HEK293 (cell line): ENCODE data around the gene TAF5L.

Source experiments
- BCL11A ChIP-seq: fragments of 450-650 bp; formaldehyde crosslinking; IDR thresholded peaks from 2 replicates; pipeline ENCODE4 v1.5.1; 2016; ENCODE audit warnings: low read depth, missing biosample characterization, missing genetic modification characterization
- CTCF ChIP-seq: fragments of 450-650 bp; formaldehyde crosslinking; IDR thresholded peaks from 2 replicates; pipeline ENCODE4 v1.5.1; 2016; ENCODE audit warnings: missing biosample characterization, missing genetic modification characterization
- GFI1B ChIP-seq: fragments of 450-650 bp; formaldehyde crosslinking; IDR thresholded peaks from 2 replicates; pipeline ENCODE4 v1.5.1; 2016; ENCODE audit warnings: missing biosample characterization, missing genetic modification characterization
- KLF1 ChIP-seq: fragments of 450-650 bp; formaldehyde crosslinking; IDR thresholded peaks from 2 replicates; pipeline ENCODE4 v1.5.1; 2016; ENCODE audit warnings: missing biosample characterization, missing genetic modification characterization
- PBX3 ChIP-seq: sonication (generic); formaldehyde crosslinking; IDR thresholded peaks from 2 replicates; pipeline ENCODE4 v1.8.1; 2022; ENCODE audit warnings: mild to moderate bottlenecking, moderate library complexity, missing genetic modification reagents
- PRDM2 ChIP-seq: fragments of 450-650 bp; formaldehyde crosslinking; IDR thresholded peaks from 2 replicates; pipeline ENCODE4 v1.5.1; 2016; ENCODE audit warnings: missing biosample characterization, missing genetic modification characterization, borderline replicate concordance
- REST ChIP-seq: fragments of 450-650 bp; formaldehyde crosslinking; IDR thresholded peaks from 2 replicates; pipeline ENCODE4 v1.5.1; 2016; ENCODE audit warnings: missing biosample characterization, missing genetic modification characterization
- ZBTB26 ChIP-seq: fragments of 450-650 bp; formaldehyde crosslinking; optimal IDR thresholded peaks from 2 replicates; pipeline ENCODE3; 2016; ENCODE audit warnings: missing biosample characterization, mild to moderate bottlenecking, missing genetic modification characterization
- ZBTB7A ChIP-seq: fragments of 450-650 bp; formaldehyde crosslinking; IDR thresholded peaks from 2 replicates; pipeline ENCODE4 v1.5.1; 2016; ENCODE audit warnings: low read depth, missing biosample characterization, missing genetic modification characterization
- ZNF16 ChIP-seq: fragments of 450-650 bp; formaldehyde crosslinking; IDR thresholded peaks from 2 replicates; pipeline ENCODE4 v1.5.1; 2016; ENCODE audit warnings: low read depth, missing biosample characterization, missing genetic modification characterization
- ZNF274 ChIP-seq, 2 experiments: fragments of 200-500 bp in 1 of 2; fragments of 450-650 bp in 1 of 2; sonication (Bioruptor generic) in 1 of 2; formaldehyde crosslinking in 1 of 2; IDR thresholded peaks; 2 replicates each; pipeline versions ENCODE4 v1.5.1 to v1.6.1; 2014 to 2016; ENCODE audit warnings: borderline replicate concordance in 1 of 2, inconsistent platforms in 1 of 2, low read length in 1 of 2, missing biosample characterization in 1 of 2, missing genetic modification characterization in 1 of 2

GRCh38 chr1:229607370-229607769 is 18.6 kb downstream of the TAF5L start:
- TF ChIP-seq CTCF, result no peak
- TF ChIP-seq BCL11A (tag by site-specific recombination), result no peak
- TF ChIP-seq PRDM2 (tag by site-specific recombination), result no peak
- TF ChIP-seq ZBTB26, result no peak
- no peak for TF ChIP-seq REST (tag by site-specific recombination)
- no peak for TF ChIP-seq PBX3 (CRISPR knock-in tag)
- TF ChIP-seq ZNF274 (IDR thresholded peaks at IDR 0.05; ENCODE audit: low read length), result no peak
- TF ChIP-seq ZNF274 (tag by site-specific recombination; IDR thresholded peaks at IDR 0.05; ENCODE audit: borderline replicate concordance), result no peak
- no peak for TF ChIP-seq ZBTB7A
- no peak for TF ChIP-seq ZNF16
- no peak for TF ChIP-seq GFI1B (tag by site-specific recombination)
- no peak for TF ChIP-seq KLF1
